Nephron progenitor cell (in vitro differentiated cells): ENCODE measurements around the gene EDIL3.

ENCODE experiments used
- DNase-seq: peaks from one replicate; pipeline ENCODE4 v3.0.0; 2021
- H3K27ac Mint-ChIP-seq: 2 replicates; pipeline ENCODE4 v1.8.0; 2021; ENCODE audit warnings: mild to moderate bottlenecking, moderate library complexity, mixed read lengths
- H3K27me3 Mint-ChIP-seq: 2 replicates; pipeline ENCODE4 v1.8.0; 2021; ENCODE audit warnings: mild to moderate bottlenecking, low read depth, mixed read lengths; ENCODE audit not compliant: poor library complexity
- H3K36me3 Mint-ChIP-seq: 2 replicates; pipeline ENCODE4 v1.8.0; 2021; ENCODE audit warnings: low read depth, mixed read lengths
- H3K4me1 Mint-ChIP-seq: 2 replicates; pipeline ENCODE4 v1.8.0; 2021; ENCODE audit warnings: mixed read lengths
- H3K4me3 Mint-ChIP-seq: 2 replicates; pipeline ENCODE4 v1.8.0; 2021; ENCODE audit warnings: mild to moderate bottlenecking, moderate library complexity, mixed read lengths
- H3K9me3 Mint-ChIP-seq: 2 replicates; pipeline ENCODE4 v1.8.0; 2021; ENCODE audit warnings: mild to moderate bottlenecking, moderate library complexity, mixed read lengths
- TF ChIP-seq, protein P1 (sequence below): fragments of 200-600 bp; sonication (generic); IDR thresholded peaks from 2 replicates; pipeline ENCODE4 v1.5.0; 2021; ENCODE audit warnings: antibody characterized with exemption

EDIL3 gene

DNA sequence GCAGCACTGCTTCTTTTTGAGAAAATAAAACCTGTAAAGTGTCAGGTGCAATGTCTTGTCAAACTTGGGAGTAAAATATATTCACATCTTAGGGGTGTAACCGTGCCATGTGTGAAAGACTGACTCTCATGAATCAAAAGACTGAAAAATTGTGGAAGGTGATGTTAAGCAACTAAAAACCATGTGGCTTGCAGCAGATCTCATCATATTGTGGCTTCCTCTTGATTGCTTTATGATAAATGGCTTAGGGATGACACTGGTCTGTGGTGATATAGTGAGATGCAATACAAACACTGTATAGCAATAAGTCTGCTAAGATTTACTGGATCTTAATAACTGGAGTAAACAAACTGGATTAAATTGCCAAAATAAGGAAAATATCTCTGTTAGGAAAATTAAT is 321.6 kb downstream of the EDIL3 start:
- DNase-seq, result no peak
- Mint-ChIP-seq H3K36me3 (peaks cover 31% of the 10 kb centered on the region), H3K4me3 (no peak overlapping the region), H3K9me3 (no peaks in the 10 kb centered on the region), H3K27ac (no peak overlapping the region), H3K4me1 (no peaks in the 10 kb centered on the region), H3K27me3 (no peaks in the 10 kb centered on the region)
- TF ChIP-seq, protein P1, sequence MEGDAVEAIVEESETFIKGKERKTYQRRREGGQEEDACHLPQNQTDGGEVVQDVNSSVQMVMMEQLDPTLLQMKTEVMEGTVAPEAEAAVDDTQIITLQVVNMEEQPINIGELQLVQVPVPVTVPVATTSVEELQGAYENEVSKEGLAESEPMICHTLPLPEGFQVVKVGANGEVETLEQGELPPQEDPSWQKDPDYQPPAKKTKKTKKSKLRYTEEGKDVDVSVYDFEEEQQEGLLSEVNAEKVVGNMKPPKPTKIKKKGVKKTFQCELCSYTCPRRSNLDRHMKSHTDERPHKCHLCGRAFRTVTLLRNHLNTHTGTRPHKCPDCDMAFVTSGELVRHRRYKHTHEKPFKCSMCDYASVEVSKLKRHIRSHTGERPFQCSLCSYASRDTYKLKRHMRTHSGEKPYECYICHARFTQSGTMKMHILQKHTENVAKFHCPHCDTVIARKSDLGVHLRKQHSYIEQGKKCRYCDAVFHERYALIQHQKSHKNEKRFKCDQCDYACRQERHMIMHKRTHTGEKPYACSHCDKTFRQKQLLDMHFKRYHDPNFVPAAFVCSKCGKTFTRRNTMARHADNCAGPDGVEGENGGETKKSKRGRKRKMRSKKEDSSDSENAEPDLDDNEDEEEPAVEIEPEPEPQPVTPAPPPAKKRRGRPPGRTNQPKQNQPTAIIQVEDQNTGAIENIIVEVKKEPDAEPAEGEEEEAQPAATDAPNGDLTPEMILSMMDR, result no peak

DNA sequence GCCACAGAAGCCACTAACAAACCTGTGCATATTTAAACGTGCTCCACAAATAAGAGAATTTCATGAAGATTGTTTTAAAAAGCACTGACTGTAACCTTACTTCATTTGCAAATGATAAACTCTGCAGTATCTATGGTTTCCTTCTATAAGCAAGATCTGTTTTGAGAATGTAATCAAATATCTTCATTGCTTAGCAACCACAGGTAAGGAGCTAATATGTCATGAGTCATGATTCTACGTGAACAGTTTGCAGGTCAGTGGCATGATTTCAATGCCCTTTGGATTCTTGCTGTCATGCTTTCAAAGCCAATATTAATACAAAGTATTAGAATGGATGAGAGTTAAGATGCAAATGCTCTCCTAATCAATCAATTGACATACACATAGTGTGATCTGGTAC is 325.0 kb downstream of the EDIL3 start:
- Mint-ChIP-seq H3K9me3 (no peaks in the 10 kb centered on the region), H3K4me1 (no peaks in the 10 kb centered on the region), H3K4me3 (no peak overlapping the region), H3K27ac (no peak overlapping the region), H3K27me3 (no peaks in the 10 kb centered on the region), H3K36me3 (peaks cover 27% of the 10 kb centered on the region)
- TF ChIP-seq, protein P1, result no peak
- no peak for DNase-seq

DNA sequence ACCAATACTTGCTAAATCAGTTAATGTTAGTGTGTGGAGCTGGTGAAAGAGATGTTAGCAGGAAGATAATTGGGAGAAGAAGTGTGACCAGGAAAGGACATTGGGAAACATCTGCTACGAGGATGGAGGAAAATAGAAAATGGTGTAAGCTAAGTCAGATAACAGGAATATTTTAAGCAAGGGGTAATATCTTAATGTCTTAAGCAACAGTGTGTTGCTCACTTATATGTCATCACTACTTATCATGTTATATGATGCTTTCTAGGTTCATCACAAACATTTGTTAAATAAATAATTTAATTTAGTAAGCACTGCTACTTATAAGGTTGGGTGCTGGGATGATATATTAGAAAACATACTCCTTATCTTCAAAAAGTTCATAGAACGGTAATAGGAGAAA is 326.1 kb downstream of the EDIL3 start:
- H3K27ac Mint-ChIP-seq, result no peak overlapping the region
- no peaks in the 10 kb centered on the region for H3K27me3 Mint-ChIP-seq
- H3K36me3 Mint-ChIP-seq, result peaks cover 23% of the 10 kb centered on the region
- H3K4me1 Mint-ChIP-seq, result no peaks in the 10 kb centered on the region
- no peak for DNase-seq
- TF ChIP-seq, protein P1, result no peak
- H3K9me3 Mint-ChIP-seq, result peaks cover 3% of the 10 kb centered on the region
- H3K4me3 Mint-ChIP-seq, result no peak overlapping the region

GRCh38 chr5:84057211-84057610 is 327.5 kb downstream of the EDIL3 start:
- peaks cover 34% of the 10 kb centered on the region for H3K36me3 Mint-ChIP-seq
- no peak overlapping the region for H3K4me3 Mint-ChIP-seq
- peaks cover 4% of the 10 kb centered on the region for H3K27me3 Mint-ChIP-seq
- H3K4me1 Mint-ChIP-seq, result no peaks in the 10 kb centered on the region
- H3K27ac Mint-ChIP-seq, result no peak overlapping the region
- H3K9me3 Mint-ChIP-seq, result peaks cover 14% of the 10 kb centered on the region
- TF ChIP-seq, protein P1, result no peak
- no peak for DNase-seq

DNA sequence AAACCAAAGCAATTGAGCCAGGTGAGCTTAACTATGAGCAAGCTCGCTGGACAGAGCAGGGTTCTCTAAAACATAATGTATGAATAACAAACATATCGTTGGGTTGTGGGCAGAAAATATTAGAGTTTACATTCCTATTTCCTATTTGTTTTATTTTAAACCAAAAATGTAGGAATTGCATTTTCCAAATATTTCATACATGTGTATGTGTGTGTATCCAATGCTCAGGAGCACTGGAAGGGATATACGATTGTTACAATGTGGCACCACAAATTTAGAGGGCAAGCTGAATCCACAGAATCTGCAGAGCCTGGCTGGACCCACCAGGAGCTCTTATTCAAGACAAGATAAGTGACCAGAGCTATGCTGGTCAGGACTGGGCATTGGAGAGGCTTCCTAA is 338.7 kb downstream of the EDIL3 start:
- Mint-ChIP-seq H3K4me1 (no peaks in the 10 kb centered on the region), H3K36me3 (peaks cover 7% of the 10 kb centered on the region), H3K4me3 (no peak overlapping the region), H3K9me3 (peaks cover 16% of the 10 kb centered on the region), H3K27ac (no peak overlapping the region), H3K27me3 (no peaks in the 10 kb centered on the region)
- no peak for DNase-seq
- TF ChIP-seq, protein P1, result no peak

DNA sequence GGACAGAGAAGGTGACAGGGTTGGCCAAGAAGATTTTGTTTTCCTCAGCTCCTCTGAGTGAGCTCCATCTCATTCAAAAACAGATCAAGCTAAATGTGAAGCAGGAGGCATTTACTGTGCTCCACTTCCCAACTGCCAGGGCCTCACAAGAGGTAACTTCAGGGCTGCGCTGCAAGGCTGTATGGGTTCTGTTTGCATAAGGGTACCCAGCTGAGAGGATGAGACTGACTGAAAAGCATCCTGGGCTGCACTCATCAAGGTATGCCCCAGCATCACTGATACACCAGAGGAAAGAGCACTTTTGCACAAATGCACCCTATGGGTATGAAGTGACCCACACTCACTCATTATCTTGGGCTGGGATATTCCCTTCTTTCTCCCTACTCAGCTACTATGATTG is 347.8 kb downstream of the EDIL3 start:
- no peak for DNase-seq
- peaks cover 4% of the 10 kb centered on the region for H3K36me3 Mint-ChIP-seq
- H3K4me1 Mint-ChIP-seq, result no peaks in the 10 kb centered on the region
- no peak overlapping the region for H3K27ac Mint-ChIP-seq
- TF ChIP-seq, protein P1, result no peak
- H3K27me3 Mint-ChIP-seq, result no peaks in the 10 kb centered on the region
- no peak overlapping the region for H3K4me3 Mint-ChIP-seq
- H3K9me3 Mint-ChIP-seq, result no peaks in the 10 kb centered on the region
